ENCODE data around the gene OR10H3.
"Not testable (repeated sequence)": the region's sequence is repeated elsewhere in the genome, so short reads cannot be mapped to it uniquely, and the experiment has no call there.

The OR10H3 gene

DNA sequence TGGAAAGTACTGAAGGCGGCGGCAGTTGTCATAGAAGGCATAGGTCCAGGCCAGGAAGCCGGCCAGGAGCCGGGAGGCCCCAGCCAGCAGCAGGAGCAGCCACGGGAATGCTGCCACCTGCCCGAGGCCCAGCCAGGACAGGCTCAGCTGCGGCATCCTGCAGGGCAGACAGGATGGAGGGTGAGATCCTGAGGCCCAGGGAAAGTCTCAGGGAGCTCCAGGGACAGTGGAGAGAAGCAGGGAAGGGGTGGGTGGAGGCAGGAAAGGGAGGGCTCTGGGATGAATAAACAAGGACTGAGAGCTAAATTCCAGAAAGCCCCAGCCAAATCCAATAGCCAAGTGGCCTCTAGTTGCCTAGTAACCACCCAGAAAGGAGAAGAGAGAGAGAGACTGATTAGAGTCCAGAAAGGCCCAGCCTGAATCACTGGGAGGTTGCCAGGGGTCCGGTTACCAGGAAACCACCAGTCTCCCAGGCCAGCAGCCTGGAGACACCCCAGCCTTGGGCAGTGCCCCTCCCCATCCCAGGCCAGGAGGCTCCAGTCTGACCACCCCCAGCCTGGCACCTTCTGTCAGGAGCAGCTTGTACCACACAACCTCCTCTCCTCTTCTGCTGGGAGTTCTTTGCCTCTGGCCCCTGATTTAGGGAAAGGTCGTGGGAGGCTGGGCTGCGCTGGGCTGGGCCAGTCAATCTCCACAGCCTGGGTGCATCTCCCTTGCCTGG is 42.1 kb downstream of the OR10H3 start:
- no peak for DNase-seq

DNA sequence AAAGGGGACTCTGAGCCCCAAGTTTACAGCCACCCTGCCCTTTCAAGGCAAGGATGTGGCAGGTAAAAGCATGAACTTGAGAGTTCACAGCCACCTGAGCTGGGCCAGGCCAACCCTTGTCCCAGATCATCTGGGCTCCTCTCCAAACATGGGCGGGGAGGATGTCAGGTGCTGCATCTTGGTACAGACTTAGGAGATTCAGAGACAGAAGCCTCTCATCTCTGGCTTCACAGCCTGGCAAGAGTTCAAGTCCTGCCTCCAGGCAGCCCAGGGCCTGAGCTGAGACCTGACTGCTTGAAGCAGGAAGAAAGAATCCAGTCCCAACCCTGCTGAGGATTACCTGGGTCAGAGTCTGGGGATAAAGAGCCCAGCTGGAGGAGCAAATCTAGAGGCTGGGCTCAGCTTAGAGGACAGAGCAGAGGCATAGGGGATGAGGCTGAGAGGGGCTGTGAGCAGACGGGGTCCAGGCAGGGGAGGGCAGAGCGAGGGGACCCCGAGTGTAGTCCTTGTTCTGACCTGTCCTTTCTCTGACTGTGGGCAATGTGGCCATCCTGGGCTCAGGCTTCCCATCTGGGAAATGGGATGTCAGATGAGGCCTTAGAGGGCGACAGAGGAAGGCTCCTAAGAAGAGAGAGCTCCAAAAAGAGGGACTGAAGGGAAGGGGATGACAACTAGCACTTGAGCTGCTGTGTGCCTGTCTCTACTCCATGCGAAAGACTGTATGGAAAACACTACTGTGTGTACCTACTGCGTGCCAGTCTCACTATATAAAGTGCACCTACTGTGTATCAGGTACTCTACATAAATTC is 43.0 kb downstream of the OR10H3 start:
- peak; percentile 2 for DNase-seq

DNA sequence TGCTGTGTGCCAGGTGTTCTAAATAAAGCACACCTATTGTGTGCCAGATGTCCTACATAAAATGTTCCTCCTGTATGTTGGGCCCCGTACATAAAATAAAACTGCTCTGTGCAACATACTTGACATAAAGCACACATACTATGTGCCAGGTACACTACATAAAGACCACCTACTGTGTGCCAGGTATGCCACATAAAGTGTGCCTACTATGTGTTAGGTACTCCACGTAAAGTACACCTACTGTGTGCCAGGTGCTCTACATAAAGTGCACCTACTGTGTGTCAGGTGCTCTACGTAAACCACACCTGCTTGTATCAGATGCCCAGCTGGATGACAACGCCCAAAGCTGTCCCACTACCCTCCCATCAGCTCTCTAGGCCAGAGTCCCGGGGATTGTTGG is 43.9 kb downstream of the OR10H3 start:
- no peak for DNase-seq

GRCh38 chr19:15782211-15782610 is 44.4 kb downstream of the OR10H3 start:
- DNase-seq: no peak

- not testable (repeated sequence) for DNase-seq
Measured at GRCh38 chr19:15782896-15783295, 45.1 kb downstream of the OR10H3 start.

DNA sequence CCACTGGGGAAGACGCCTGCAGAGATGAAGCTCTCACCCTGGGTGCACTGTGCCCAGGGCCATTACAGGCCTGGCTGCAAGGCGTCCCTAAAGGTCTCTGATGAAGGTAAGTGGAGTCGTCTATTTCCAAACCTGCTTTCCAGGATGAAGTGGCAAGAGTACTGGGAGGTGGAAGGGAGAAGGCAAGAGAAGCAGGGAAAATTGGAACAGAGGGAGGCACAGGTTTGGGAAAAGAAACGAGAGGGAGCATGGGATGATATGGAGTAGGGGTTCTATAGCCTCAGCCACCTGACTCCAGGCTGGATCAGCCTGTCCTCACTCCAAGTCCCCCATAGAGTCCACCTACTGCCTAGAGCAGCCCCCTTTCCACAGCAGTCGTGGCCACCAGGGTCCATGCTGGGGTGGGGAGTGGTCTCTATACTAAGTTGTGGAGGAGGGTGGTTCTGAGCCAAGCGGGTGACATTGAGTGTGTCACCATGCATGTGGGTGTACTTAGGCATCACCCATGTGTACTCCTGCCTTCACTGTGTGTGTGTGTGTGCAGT is 49.9 kb downstream of the OR10H3 start, which contains the start of gene OR10H5:
Gene OR10H5 (plus strand): TSS at position 51 of the 545 bp plus-strand sequence. CDS start 6,388 bp downstream, outside the sequence.
- no peak for DNase-seq

GRCh38 chr19:15788594-15789270 is 50.9 kb downstream of the OR10H3 start:
- DNase-seq: no peak

GRCh38 chr19:15790096-15790495 is 52.3 kb downstream of the OR10H3 start:
- no peak for DNase-seq
